ENCODE measurements around the gene HMHB1. TPM values are rescaled to one million over a fixed set of nuclear protein-coding genes. Genes with fewer than 3 reads are reported as not detected.

HMHB1 gene
- total RNA-seq (not detected), polyA plus RNA-seq (not detected)
- long read RNA-seq, donor 1, result 0 reads
- long read RNA-seq, donor 2, result 0 reads
- long read RNA-seq, donor 3, result 0 reads

- WGBS, 3 donors, result 79 to 85% (median 84%) methylated on average over 16 of the region's 16 CpGs
- no peak for TF ChIP-seq CTCF (IDR thresholded peaks at IDR 0.05)
- TF ChIP-seq POLR2A (IDR thresholded peaks at IDR 0.05), result no peak
- TF ChIP-seq EP300 (IDR thresholded peaks at IDR 0.05), result no peak
- no peak for DNase-seq
- no peaks in the 10 kb centered on the region for H3K9me3 ChIP-seq
- H3K36me3 ChIP-seq, result no peaks in the 10 kb centered on the region
- H3K27me3 ChIP-seq, result no peaks in the 10 kb centered on the region
- no peak within 1 kb of the TSS for H3K27ac ChIP-seq
- H3K4me3 ChIP-seq, result no peak within 1 kb of the TSS
- no peaks in the 10 kb centered on the region for H3K4me1 ChIP-seq (ENCODE audit: insufficient read depth)
- intact Hi-C loops (cut with DNase I), result no loop called here
Observed at GRCh38 chr5:143812085-143812705, at the start of gene HMHB1. TSS of gene HMHB1 (plus strand) at chr5:143812161.

GRCh38 chr5:143762636-143763220 lies 49.2 kb upstream of the HMHB1 start:
- Histone ChIP-seq H3K9me3 (no peaks in the 10 kb centered on the region), H3K36me3 (no peaks in the 10 kb centered on the region), H3K27ac (no peak overlapping the region), H3K27me3 (no peaks in the 10 kb centered on the region), H3K4me1 (ENCODE audit: insufficient read depth) (no peaks in the 10 kb centered on the region), H3K4me3 (no peak overlapping the region)
- intact Hi-C loops (cut with DNase I), result no loop called here
- 97 to 98% (median 98%) methylated on average over 5 of the region's 5 CpGs for WGBS, 3 donors
- TF ChIP-seq EP300 (IDR thresholded peaks at IDR 0.05), result no peak
- no peak for TF ChIP-seq POLR2A (IDR thresholded peaks at IDR 0.05)
- TF ChIP-seq CTCF (IDR thresholded peaks at IDR 0.05), result no peak
- no peak for DNase-seq

GRCh38 chr5:143767162-143767561 lies 44.8 kb upstream of the HMHB1 start:
- H3K4me1 ChIP-seq (ENCODE audit: insufficient read depth), result no peaks in the 10 kb centered on the region
- TF ChIP-seq POLR2A (IDR thresholded peaks at IDR 0.05) (no peak), EP300 (IDR thresholded peaks at IDR 0.05) (no peak), CTCF (IDR thresholded peaks at IDR 0.05) (no peak)
- intact Hi-C loops (cut with DNase I), result no loop called here
- no peaks in the 10 kb centered on the region for H3K36me3 ChIP-seq
- H3K27me3 ChIP-seq, result no peaks in the 10 kb centered on the region
- no peaks in the 10 kb centered on the region for H3K9me3 ChIP-seq
- no peak overlapping the region for H3K4me3 ChIP-seq
- 88 to 95% (median 94%) methylated on average over 3 of the region's 3 CpGs for WGBS, 3 donors
- H3K27ac ChIP-seq, result no peak overlapping the region
- DNase-seq, result no peak

GRCh38 chr5:143769026-143769786 lies 42.8 kb upstream of the HMHB1 start:
- H3K36me3 ChIP-seq, result no peaks in the 10 kb centered on the region
- intact Hi-C loops (cut with DNase I), result no loop called here
- no peak for DNase-seq
- no peaks in the 10 kb centered on the region for H3K4me1 ChIP-seq (ENCODE audit: insufficient read depth)
- no peaks in the 10 kb centered on the region for H3K9me3 ChIP-seq
- TF ChIP-seq POLR2A (IDR thresholded peaks at IDR 0.05) (no peak), CTCF (IDR thresholded peaks at IDR 0.05) (no peak), EP300 (IDR thresholded peaks at IDR 0.05) (no peak)
- H3K4me3 ChIP-seq, result no peak overlapping the region
- WGBS, 3 donors, result 53 to 57% (median 56%) methylated on average over 5 of the region's 5 CpGs
- H3K27me3 ChIP-seq, result no peaks in the 10 kb centered on the region
- no peak overlapping the region for H3K27ac ChIP-seq

All from ovary (tissue), 10 donors.